NAMALWA (cell line): ENCODE data around the gene PRRX2.
A peak's percentile ranks its signal among the peaks of the same experiment; 100 is the strongest.
"Not testable (repeated sequence)": the region's sequence is repeated elsewhere in the genome, so short reads cannot be mapped to it uniquely, and the experiment has no call there.

ENCODE experiments used
- DNase-seq: peaks from one replicate; pipeline ENCODE4 v3.0.0-alpha.2; 2015; ENCODE audit warnings: low spot score

PRRX2 gene

DNA sequence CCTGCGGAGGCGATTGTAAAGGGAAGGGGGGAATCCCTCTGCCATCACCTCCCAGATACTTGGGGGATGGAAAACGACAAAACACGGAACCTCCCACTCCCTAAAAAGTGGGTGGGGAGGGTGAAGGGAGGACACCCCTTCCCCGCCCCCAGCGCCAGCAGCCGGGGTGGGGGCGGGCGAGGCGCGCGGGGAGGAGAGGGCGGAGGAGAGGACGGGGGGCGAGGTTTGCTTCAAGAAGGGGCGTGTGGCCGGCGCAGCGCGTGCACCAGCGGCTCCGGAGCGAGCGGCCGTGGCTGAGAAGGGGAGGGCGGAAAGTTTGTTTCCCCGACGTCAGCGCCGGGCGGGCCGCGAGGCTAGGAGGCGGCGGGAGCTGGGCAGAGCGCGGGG is at the start of gene PRRX2:
PRRX2 (plus strand) TSS at position 259 of the 387 bp plus-strand sequence. CDS start 221 bp downstream, outside the sequence.
- no peak for DNase-seq

DNA sequence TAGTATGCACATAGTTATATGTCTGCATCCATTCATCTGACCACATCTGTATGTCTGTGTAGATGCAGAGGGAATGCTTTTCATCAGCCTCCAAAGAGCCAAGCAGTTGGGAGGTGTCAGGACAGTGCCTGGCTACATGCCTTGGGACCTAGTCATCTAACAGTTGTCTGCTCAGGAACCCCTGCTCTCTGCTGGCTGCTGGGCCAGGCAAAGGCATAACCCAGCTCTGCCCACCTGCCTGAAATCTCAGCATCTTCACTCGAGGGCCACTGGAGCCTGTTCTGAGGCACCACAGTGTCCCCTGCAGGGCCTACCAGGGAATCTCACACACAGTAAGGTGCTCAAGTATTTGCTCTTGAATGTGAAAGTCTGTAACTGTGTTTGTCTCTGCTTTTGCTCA is 48.3 kb upstream of the PRRX2 start:
- DNase-seq, result peak; percentile 69

DNA sequence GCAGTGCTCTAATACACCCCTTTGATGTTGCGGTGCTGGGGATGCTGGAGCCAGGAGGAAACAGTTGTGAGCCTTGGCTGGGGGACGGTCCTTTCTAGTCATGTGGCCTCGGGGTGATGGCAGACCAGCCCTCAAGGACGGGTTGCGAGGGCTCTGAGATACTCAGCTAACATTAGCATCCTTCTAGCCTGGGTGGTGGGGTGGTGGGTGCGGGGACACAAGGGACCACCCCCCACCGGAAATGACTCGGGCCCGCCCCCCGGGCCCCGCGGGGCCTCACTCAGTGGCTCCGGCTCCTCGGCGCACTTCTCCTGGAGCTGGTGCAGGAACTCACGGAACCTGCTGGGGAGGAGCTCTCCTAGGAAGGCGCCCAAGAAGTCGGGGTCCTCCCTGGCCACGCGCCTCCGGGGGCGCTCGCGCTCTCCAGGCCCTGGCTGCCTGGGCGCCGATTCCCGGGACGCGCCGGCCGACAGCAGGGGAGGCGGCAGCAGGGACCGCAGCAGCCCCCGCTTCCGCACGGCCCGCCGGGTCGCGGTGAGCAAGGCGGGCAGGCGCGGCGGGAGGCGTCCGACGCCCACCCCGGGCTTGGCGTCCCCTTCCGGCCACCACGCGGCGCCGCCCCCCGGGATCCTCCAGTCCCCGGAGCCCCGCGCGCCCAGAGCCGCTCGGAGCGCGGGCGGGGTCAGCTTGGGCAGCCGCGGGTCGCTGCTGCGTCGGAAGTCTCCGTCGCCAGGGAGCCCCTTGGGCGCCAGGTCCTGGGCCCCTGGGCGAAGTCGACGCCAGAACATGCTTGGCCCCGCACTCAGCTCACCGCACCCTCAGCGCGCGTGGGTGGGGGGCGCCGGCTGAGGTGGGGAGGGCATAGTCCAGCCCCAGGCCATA is 45.4 kb upstream of the PRRX2 start:
- DNase-seq, result no peak

DNA sequence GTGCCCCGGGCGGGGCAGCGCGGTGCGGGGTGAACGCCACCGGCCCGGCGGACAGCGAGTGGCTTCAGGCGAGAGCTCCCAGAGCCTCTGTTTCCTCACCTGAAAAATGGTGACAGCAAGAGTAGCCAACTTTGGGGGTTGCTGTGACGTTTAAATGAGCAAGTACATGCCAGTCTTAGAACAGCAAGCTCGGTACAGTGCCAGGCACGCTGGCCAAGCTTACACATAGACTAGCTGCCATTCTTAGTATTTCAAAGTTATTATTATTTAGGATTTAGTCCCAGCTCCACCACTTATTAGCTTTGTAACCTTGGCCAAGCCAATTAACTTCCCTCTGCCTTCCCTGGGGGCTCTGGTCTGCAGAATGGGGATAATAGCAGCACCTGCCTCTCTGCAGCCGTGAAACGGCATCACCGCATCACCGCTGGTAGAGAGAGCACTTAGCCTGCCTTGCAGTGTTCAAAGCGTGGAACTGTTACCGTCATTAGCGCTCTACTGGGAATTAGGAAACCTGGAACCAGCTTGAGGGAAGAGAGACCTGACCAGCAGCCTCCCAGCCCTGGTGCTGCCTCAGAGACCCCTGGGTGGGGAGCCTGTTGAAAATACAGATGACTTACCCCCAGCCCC is 44.7 kb upstream of the PRRX2 start, which contains the start of gene C9orf50:
C9orf50 (minus strand) TSS at position 433 of the 627 bp plus-strand sequence. CDS start 527 bp downstream, outside the sequence.
- no peak for DNase-seq

DNA sequence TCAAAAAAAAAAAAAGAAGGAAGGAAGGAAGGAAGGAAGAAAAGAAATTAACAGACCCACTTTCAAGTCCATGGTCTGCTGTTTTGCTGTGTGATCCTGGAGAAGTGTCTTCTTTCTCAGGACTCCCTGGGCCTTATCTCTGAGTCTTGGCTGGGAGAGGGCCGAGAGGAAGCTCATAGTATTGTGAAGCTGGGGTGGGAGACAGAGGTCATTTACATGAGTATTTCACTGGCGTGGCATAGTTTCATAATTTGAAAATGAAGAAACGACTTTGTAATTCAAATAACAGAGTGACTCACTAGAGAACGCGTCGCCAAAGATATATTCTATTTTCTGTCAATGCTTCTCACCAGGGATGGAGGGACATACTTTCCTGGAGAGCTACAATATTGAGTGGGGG is 42.1 kb upstream of the PRRX2 start:
- no peak for DNase-seq

DNA sequence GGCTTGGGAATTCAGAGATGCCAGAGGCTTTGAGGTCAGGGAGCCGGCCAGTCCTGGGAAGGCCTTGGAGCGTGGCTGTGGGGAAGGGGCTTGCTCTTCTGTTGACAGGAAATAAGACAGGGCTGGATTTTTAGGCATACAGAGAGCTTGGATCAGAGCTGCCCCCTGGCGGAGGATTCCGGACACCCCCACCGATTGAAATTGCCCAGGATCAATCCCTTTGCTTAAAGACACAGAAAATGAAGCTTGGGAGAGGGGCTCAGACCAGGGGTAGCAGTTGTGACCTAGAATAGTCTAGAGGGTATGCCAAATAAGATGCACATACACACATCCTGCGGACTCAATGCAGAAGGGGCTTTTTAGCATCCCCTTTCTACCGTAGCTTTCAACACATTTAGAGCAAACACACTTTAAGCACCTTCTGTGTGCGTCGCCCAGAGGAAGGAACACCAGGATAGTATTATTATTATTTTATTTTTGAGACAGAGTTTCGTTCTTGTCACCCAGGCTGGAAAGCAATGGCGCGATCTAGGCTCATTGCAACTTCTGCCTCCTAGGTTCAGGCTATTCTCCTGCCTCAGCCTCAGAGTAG is 41.2 kb upstream of the PRRX2 start:
- DNase-seq, result peak; percentile 79

DNA sequence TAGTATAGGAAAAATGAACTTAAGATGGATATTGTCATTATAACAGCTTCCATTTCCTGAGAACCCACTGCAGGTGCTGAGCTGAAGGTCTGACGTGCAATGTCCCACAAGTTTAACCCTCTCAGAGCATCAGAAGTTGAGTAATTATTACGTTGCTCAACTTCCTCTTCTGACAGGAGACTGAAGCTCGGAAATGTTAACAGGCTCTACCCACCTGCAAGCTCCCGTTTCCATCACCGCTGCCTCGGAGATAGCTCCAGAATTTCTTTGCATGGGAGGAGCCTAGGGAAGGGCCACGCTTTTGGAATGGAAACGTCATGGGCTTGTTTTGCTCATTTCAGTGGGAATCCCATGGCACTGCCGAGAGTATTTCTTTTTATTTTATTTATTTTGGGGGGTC is 40.5 kb upstream of the PRRX2 start:
- DNase-seq, result peak; percentile 84

DNA sequence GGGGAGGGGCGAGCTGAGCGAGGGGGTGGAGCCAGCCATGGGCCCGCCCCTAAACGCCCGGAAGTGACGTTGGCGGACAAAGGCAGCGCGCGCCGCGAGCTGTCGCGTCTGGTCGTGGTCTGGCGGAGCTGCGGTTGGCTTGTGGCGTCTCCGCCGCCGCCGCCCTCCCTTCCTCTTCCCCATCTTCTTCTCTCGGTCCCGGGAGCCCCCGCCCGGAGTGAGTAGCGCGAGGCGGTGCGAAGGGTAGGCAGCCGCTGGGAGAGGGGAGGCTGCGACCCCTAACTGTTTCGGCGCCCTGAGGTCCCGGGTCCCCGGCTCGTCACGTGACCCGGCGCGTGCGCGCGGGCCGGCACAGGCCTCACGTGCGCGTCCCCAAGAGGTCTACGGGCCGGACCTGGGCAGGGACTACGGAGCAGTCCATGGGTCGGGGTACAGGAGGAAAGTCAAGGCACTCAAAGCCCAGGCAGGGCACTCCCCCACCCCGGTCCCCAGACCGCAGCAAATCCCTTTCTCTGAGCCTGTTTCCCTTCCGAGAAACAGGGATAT is 39.3 kb upstream of the PRRX2 start, which contains the start of gene NTMT1:
NTMT1 (plus strand) TSS at position 85 of the 546 bp plus-strand sequence. CDS start 6,541 bp downstream, outside the sequence.
- peak; percentile 86 for DNase-seq

DNA sequence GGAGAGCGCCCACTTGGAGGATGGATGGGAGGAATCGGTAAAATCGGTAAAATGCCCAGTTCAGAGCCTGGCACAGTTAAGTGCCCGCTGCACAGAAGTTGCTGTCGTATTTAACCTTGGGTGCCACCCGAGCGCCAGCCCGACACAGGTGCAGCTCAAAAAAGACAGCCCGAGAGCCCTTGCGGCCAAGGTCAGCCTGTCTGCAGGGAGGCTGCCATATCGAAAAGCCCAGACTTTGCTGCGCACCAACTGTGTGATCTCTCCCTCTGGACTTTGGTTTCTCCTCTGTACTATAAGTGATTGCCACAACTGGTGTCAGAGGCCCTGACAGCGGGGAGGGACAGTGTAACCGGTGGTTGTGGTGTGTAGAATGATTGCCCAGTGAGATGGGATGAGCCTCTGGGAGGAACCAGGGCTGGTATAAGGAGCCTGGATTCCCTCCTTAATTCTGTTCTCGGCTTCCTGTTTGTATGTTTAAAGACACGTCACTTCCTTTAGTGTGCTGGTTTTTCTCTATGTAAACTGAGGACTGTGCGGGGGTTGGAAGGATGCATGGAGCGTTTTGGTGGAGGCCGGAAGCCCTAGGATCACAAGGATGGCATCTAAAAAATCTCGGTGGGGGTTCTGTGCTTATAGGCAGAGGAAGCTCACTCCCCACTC is 38.7 kb upstream of the PRRX2 start:
- peak; percentile 76 for DNase-seq

DNA sequence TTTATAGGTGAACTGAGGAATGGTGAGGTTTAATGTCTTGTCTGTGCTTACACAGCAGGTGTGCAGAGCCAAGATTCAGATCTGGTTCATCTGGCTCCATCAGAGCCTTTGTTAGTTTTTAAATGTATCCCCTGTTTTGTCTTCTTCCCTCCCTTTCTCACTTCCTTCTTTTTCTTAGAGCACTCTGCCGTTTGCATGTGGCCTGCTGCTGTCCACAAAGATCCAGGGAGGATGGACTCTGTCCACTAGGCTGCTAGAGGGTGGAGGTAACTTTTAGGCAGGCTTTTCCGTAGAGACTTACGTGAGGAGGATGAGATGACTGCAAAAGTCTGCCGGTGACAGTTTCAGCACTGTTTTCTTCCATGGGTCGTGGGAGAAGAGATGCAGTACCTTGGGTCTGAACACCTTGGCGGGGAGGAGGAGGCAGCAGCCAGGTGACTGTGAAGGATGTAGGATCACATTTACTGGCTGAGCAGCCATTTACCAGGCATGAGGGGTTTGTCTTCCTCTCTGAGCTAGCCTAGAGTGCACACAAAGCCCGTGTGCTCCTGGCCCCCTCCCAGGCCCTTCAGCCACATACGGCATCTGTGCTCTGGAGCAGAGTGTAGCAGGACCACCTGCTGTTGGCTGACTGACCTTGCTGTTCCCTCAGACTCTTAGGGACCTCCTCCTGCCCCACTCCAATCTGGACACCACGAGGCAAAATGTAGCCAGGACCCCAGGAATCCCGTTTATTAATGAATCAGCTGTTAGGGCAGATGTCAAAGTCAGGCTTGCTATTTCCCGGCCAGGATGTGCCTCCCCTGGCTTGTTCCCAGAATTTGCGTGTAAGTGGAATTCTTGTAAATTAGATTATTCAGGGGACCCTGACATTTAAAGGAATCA is 37.6 kb upstream of the PRRX2 start:
- no peak for DNase-seq

DNA sequence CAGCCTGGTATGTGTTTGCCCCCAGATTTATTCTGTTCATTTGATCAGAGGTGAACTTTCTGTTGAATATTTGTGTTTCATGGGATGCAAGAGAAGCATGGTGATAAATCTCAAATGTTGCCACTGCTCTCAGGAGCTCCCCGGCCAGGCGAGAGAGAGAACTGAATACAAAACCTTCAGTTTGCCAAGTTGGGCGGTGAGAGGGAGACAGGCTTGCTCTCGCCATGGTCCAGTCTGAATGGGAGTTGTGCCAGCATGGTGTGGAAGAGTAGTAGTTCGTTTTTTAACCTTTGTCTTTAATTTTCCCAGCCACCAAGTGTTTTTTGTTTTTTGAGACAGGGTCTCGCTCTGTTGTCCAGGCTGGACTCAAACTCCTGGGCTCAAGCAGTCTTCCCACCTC is 36.7 kb upstream of the PRRX2 start:
- no peak for DNase-seq

DNA sequence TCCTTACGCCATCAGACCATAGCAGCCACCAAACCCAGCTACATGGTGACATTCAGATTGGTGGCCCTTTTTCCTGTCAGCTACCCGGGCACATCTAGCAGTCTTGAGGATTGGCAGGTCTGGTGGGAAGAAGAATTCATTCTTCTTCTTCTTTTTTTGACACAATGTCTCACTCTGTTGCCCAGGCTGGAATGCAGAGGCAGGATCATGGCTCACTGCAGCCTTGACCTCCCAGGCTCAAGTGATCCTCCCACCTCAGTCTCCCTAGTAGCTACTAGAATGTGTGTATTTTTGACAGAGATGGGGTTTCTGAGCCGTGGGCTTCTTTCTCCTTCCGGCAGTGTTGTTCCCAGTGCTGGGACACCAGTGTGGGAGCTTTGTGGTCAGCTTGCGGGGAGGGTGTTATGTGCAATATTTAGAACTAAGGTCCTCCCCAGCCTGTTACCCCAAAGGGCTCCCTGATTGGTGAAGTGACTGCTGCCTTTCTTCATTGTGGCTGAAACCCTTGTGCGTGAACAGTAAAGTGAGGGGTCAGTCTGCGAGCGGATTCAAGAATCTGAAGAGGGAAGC is 36.1 kb upstream of the PRRX2 start:
- DNase-seq, result no peak

DNA sequence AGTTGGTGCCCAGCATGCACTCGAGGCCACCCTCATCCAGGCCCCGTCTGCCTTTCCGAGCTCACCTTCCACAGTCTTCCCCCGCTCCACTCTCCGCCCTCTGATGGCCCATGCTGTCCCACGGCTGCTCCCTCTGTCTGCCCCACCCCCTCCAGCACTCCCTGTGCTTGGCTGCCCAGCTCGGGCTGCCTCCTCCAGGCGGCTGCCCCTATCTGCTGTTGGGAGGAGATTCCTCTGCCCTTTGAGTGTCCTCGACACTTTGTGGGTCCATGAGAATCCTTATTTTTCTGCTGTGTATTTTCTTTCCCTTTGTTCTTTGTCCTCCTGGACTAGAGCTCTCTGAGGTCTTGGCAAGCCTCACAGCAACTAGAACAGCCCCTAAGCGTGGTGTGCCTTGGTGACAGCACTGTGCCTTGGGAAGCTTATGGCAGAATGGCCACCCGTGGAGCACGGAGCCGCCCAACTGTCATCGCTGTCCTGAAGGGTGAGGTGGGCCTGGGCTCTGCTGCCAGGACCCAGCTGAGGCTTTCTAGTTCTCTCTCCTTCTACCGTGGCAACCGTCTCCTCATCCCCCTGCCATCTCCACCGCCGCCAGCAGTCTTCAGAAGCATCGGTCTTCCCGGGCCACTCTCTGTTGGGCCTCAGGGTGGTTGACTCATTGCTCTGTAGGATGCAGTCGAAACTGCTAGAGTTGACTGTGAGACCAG is 34.3 kb upstream of the PRRX2 start:
- DNase-seq, result no peak

DNA sequence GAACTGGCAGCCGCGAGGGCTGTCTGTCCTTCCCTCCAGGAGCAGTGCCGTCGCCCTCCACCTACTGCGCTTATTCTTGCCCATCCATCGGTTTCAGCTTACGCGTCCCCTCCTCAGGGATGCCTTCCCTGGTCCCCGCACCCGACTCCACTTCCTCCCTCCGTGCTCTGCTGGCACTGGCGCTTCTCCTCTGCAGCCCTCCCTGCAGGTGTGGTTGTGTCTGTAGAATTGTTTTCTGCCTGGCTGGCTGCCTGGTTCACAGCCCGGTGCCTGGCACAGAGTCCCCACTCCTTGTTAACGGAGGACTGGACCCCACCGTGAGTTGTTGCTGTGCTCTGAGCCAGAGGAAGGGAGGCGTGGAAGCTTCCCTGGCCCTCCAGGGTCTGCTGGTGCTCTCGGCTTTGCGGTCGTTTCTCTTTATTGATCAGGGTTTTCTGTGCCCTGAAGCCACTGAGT is 33.7 kb upstream of the PRRX2 start:
- no peak for DNase-seq

DNA sequence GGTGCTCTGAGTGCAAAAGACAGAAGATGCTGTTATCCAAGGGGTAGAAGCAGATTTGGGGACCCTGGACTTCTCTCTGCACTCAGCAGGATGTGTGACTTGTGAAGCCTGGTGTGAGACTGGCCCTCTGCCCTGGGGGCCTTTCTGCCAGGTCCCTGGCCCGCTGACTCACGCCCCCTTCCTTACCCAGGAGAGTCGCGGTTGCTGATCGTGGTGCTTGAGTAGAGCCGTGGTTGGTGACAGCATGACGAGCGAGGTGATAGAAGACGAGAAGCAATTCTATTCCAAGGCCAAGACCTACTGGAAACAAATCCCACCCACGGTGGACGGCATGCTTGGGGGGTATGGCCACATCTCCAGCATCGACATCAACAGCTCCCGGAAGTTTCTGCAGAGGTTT is 33.0 kb upstream of the PRRX2 start:
- DNase-seq, result no peak

DNA sequence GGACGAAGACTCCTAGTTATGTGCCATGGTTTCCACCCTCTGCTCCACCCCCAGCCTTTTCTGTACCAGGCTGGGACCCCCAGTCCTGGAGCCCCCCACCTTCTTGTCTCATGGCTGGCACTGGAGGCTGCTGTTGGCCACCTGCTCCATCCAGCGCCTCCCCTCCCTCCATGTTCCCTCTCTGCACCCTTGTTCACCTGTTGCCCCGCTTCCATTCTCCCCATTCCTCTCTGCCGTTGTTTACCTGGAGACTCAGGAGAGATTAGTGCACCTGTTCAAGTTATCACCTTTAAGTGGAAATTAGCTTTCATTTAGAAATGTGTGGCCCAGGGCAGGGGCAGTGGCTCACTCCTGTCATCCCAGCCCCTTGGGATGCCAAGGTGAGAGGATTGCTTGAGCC is 32.2 kb upstream of the PRRX2 start:
- no peak for DNase-seq

DNA sequence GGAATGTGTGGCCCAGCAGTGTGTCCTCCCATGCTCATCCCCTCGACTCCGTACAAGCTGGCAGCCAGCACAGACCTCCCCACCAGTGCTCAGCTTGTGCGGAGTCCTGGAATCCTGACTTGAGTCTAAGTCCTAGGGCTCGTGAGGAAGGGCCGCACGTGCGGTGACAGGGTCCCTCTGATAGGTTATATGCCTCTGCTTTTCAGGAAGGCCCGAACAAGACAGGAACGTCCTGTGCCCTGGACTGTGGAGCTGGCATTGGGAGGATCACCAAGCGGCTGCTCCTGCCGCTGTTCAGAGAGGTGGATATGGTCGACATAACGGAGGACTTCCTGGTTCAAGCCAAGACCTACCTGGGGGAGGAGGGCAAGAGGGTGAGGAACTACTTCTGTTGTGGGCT is 31.6 kb upstream of the PRRX2 start:
- no peak for DNase-seq

DNA sequence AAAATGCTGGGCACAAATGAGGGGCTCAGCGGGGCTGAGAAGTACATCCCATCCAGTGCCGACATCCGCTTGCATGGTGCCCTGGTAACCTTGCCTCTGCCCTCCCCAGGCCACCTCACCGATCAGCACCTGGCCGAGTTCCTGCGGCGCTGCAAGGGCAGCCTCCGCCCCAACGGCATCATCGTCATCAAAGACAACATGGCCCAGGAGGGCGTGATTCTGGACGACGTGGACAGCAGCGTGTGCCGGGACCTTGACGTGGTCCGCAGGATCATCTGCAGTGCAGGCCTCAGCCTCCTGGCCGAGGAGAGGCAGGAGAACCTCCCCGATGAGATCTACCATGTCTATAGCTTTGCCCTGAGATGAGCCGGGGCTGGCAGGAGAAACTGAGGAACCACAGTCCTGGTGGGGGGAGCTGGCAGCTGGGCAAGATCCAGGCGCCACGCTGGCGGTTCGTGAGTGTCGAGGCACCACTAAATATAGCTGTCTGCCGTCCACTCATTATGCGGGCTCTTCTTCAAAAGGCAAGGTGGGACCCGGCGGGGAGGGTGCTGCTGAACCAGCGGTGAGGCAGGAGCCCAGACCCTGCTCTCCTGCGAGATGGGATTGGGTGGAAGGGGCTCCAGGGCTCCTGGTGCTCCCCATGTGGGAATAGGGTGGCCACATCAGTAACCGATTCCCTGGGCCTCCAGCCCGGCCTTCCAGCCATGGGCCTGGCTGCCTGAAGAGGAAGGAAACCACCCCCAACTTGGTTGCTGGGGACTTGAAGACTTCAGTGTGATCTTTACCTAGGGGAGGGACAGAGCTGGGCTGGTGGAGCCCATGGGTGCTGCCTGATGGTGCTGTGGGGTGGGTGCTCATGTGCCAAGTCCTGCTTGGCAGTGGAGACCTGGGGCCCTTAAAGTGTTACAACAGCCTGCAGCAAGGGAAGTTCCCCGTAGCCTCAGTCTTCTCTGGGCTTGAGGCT is 30.1 kb upstream of the PRRX2 start:
- DNase-seq, result no peak

DNA sequence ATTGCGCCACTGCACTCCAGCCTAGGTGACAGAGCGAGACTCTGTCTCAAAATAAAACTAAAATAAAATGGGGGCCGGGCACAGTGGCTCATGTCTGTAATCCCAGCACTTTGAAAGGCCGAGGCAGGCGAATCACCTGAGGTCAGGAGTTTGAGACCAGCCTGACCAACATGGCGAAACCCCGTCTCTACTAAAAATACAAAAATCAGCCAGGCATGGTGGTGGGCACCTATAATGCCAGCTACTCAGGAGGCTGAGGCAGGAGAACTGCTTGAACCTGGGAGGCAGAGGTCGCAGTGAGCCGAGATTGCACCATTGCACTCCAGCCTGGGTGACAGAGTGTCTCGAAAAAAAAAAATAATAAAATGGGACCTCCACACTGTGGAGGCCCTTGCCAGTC is 29.1 kb upstream of the PRRX2 start:
- DNase-seq, result not testable (repeated sequence)
